Measurements from ENCODE around the gene AFG3L2.

AFG3L2 gene

GRCh38 chr18:12307701-12308385, 69.2 kb downstream of the AFG3L2 start, which contains the start of gene TUBB6:
Gene TUBB6, plus strand, starts transcription at chr18:12308241. Its CDS starts 52 bp downstream, at chr18:12308293.
- WGBS: under 1% methylated on average over 47 of the region's 88 CpGs
- H3K79me1 ChIP-seq (replicated peaks; ENCODE audit: low read length, poor library complexity, severe bottlenecking): peaks cover 6% of the 10 kb centered on the region
- peak within 1 kb of the TSS; percentile 100 for H2BK120ac ChIP-seq (ENCODE audit: low read depth, low read length)

GRCh38 chr18:12306752-12307700, 70.0 kb downstream of the AFG3L2 start:
- H4K8ac ChIP-seq (ENCODE audit: low read length): peak overlapping the region; percentile 96
- peak overlapping the region; percentile 78 for H3K27ac ChIP-seq (ENCODE audit: low read length, poor library complexity, severe bottlenecking)
- no peak overlapping the region for H2AK5ac ChIP-seq (ENCODE audit: low read length, severe bottlenecking)
- H3K14ac ChIP-seq (ENCODE audit: low read length in 2 of 2): peak overlapping the region; percentile 51 to 80
- H3K9ac ChIP-seq (ENCODE audit: low read length): peak overlapping the region; percentile 90
- H2BK5ac ChIP-seq (ENCODE audit: low read depth, low read length, poor library complexity, severe bottlenecking): no peak overlapping the region
- H3K23ac ChIP-seq (ENCODE audit: low read length in 2 of 2): peak overlapping the region in 1 of 2 experiments; percentile 83
- no peaks in the 10 kb centered on the region for H3K27me3 ChIP-seq (ENCODE audit: control insufficient read depth in 1 of 2, insufficient read depth in 1 of 2, low read length in 2 of 2)
- H2AFZ ChIP-seq (ENCODE audit: low read depth, low read length): peak overlapping the region; percentile 24
- peak overlapping the region; percentile 84 to 93 for H3K4me3 ChIP-seq (ENCODE audit: insufficient read depth in 1 of 2, low read depth in 1 of 2, low read length in 2 of 2)
- H3K79me1 ChIP-seq (replicated peaks; ENCODE audit: low read length, poor library complexity, severe bottlenecking): peaks cover 6% of the 10 kb centered on the region
- H4K91ac ChIP-seq (ENCODE audit: low read length): peak overlapping the region; percentile 59
- peaks cover 14% of the 10 kb centered on the region for H3K4me1 ChIP-seq (ENCODE audit: control insufficient read depth, insufficient read depth, low read depth, low read length)
- peak overlapping the region; percentile 91 to 93 for H3K18ac ChIP-seq (ENCODE audit: low read depth in 1 of 2, low read length in 2 of 2)
- H3K9me3 ChIP-seq (ENCODE audit: control insufficient read depth, low read length): peaks cover 6% of the 10 kb centered on the region
- H3K4me2 ChIP-seq (ENCODE audit: low read length, poor library complexity, severe bottlenecking): peak overlapping the region; percentile 87
- WGBS: 7% methylated on average over 37 of the region's 39 CpGs
- H2BK12ac ChIP-seq (ENCODE audit: low read length in 2 of 2): peak overlapping the region in 1 of 2 experiments; percentile 90
- H3K36me3 ChIP-seq (ENCODE audit: control insufficient read depth in 1 of 2, insufficient read depth in 2 of 2, low read depth in 1 of 2, low read length in 2 of 2): peaks cover 8 to 25% of the 10 kb centered on the region in 2 experiments
- H2BK15ac ChIP-seq (ENCODE audit: low read depth, poor library complexity, severe bottlenecking): peak overlapping the region; percentile 52
- peak; percentile 84 for DNase-seq
- H3K4ac ChIP-seq (ENCODE audit: low read depth in 1 of 2, low read length in 2 of 2): peak overlapping the region; percentile 5 to 75
- peak overlapping the region; percentile 94 for H2BK120ac ChIP-seq (ENCODE audit: low read depth, low read length)

More at GRCh38 chr18:12307701-12308385, 69.2 kb downstream of the AFG3L2 start, which contains the start of gene TUBB6:
- peak within 1 kb of the TSS; percentile 91 to 94 for H3K4ac ChIP-seq (ENCODE audit: low read depth in 1 of 2, low read length in 2 of 2)
- peaks cover 8 to 32% of the 10 kb centered on the region in 2 experiments for H3K36me3 ChIP-seq (ENCODE audit: control insufficient read depth in 1 of 2, insufficient read depth in 2 of 2, low read depth in 1 of 2, low read length in 2 of 2)
- H2AFZ ChIP-seq (ENCODE audit: low read depth, low read length): peak within 1 kb of the TSS; percentile 51
- peak within 1 kb of the TSS; percentile 96 for H2BK5ac ChIP-seq (ENCODE audit: low read depth, low read length, poor library complexity, severe bottlenecking)
- peak within 1 kb of the TSS; percentile 80 for H3K14ac ChIP-seq (ENCODE audit: low read length in 2 of 2)
- H3K18ac ChIP-seq (ENCODE audit: low read depth in 1 of 2, low read length in 2 of 2): peak within 1 kb of the TSS; percentile 97 to 99
- H3K4me1 ChIP-seq (ENCODE audit: control insufficient read depth, insufficient read depth, low read depth, low read length): peaks cover 14% of the 10 kb centered on the region
- peaks cover 11% of the 10 kb centered on the region for H3K9me3 ChIP-seq (ENCODE audit: control insufficient read depth, low read length)
- peak within 1 kb of the TSS; percentile 87 for H3K4me2 ChIP-seq (ENCODE audit: low read length, poor library complexity, severe bottlenecking)
- H4K91ac ChIP-seq (ENCODE audit: low read length): peak within 1 kb of the TSS; percentile 89
- H4K8ac ChIP-seq (ENCODE audit: low read length): peak within 1 kb of the TSS; percentile 96
- no peaks in the 10 kb centered on the region for H3K27me3 ChIP-seq (ENCODE audit: control insufficient read depth in 1 of 2, insufficient read depth in 1 of 2, low read length in 2 of 2)
- peak within 1 kb of the TSS; percentile 84 to 93 for H3K4me3 ChIP-seq (ENCODE audit: insufficient read depth in 1 of 2, low read depth in 1 of 2, low read length in 2 of 2)
- H2BK12ac ChIP-seq (ENCODE audit: low read length in 2 of 2): peak within 1 kb of the TSS in 1 of 2 experiments; percentile 90
- H3K23ac ChIP-seq (ENCODE audit: low read length in 2 of 2): peak within 1 kb of the TSS; percentile 90 to 97
- no peak within 1 kb of the TSS for H2AK5ac ChIP-seq (ENCODE audit: low read length, severe bottlenecking)
- peak within 1 kb of the TSS; percentile 80 for H3K27ac ChIP-seq (ENCODE audit: low read length, poor library complexity, severe bottlenecking)
- peak within 1 kb of the TSS; percentile 52 for H2BK15ac ChIP-seq (ENCODE audit: low read depth, poor library complexity, severe bottlenecking)
- DNase-seq: peak; percentile 88
- peak within 1 kb of the TSS; percentile 93 for H3K9ac ChIP-seq (ENCODE audit: low read length)

- H3K4ac ChIP-seq (ENCODE audit: low read depth in 1 of 2, low read length in 2 of 2): peak overlapping the region; percentile 57 to 65
- WGBS: 41% methylated on average over 24 of the region's 25 CpGs
These were observed 70.9 kb downstream of the AFG3L2 start for GRCh38 chr18:12305930-12306629.

More at GRCh38 chr18:12305930-12306629, 70.9 kb downstream of the AFG3L2 start:
- Histone ChIP-seq H3K18ac (ENCODE audit: low read depth in 1 of 2, low read length in 2 of 2) (peak overlapping the region in 1 of 2 experiments; percentile 55), H2BK120ac (ENCODE audit: low read depth, low read length) (peak overlapping the region; percentile 64), H3K27ac (ENCODE audit: low read length, poor library complexity, severe bottlenecking) (no peak overlapping the region), H3K4me2 (ENCODE audit: low read length, poor library complexity, severe bottlenecking) (peak overlapping the region; percentile 87), H3K14ac (ENCODE audit: low read length in 2 of 2) (no peak overlapping the region), H3K27me3 (ENCODE audit: control insufficient read depth in 1 of 2, insufficient read depth in 1 of 2, low read length in 2 of 2) (no peaks in the 10 kb centered on the region), H3K23ac (ENCODE audit: low read length in 2 of 2) (peak overlapping the region in 1 of 2 experiments; percentile 9), H3K36me3 (ENCODE audit: control insufficient read depth in 1 of 2, insufficient read depth in 2 of 2, low read depth in 1 of 2, low read length in 2 of 2) (peaks cover 5 to 15% of the 10 kb centered on the region in 2 experiments), H2BK12ac (ENCODE audit: low read length in 2 of 2) (peak overlapping the region in 1 of 2 experiments; percentile 24), H2AFZ (ENCODE audit: low read depth, low read length) (peak overlapping the region; percentile 24), H3K4me1 (ENCODE audit: control insufficient read depth, insufficient read depth, low read depth, low read length) (peaks cover 14% of the 10 kb centered on the region), H2BK15ac (ENCODE audit: low read depth, poor library complexity, severe bottlenecking) (no peak overlapping the region), H4K8ac (ENCODE audit: low read length) (peak overlapping the region; percentile 77), H3K4me3 (ENCODE audit: insufficient read depth in 1 of 2, low read depth in 1 of 2, low read length in 2 of 2) (peak overlapping the region in 1 of 2 experiments; percentile 84), H3K9ac (ENCODE audit: low read length) (peak overlapping the region; percentile 90), H3K79me1 (replicated peaks; ENCODE audit: low read length, poor library complexity, severe bottlenecking) (peaks cover 6% of the 10 kb centered on the region), H2AK5ac (ENCODE audit: low read length, severe bottlenecking) (no peak overlapping the region), H2BK5ac (ENCODE audit: low read depth, low read length, poor library complexity, severe bottlenecking) (no peak overlapping the region), H3K9me3 (ENCODE audit: control insufficient read depth, low read length) (no peaks in the 10 kb centered on the region), H4K91ac (ENCODE audit: low read length) (peak overlapping the region; percentile 34)
- peak; percentile 57 for DNase-seq

All from mesenchymal stem cell (in vitro differentiated cells and primary cell).